Measurements from ENCODE around the gene APLP1. TPM values are rescaled to one million over a fixed set of nuclear protein-coding genes. Genes with fewer than 3 reads are reported as not detected.

Gene APLP1
- total RNA-seq, 2 donors from 2014 or later = 1.9 TPM

DNA sequence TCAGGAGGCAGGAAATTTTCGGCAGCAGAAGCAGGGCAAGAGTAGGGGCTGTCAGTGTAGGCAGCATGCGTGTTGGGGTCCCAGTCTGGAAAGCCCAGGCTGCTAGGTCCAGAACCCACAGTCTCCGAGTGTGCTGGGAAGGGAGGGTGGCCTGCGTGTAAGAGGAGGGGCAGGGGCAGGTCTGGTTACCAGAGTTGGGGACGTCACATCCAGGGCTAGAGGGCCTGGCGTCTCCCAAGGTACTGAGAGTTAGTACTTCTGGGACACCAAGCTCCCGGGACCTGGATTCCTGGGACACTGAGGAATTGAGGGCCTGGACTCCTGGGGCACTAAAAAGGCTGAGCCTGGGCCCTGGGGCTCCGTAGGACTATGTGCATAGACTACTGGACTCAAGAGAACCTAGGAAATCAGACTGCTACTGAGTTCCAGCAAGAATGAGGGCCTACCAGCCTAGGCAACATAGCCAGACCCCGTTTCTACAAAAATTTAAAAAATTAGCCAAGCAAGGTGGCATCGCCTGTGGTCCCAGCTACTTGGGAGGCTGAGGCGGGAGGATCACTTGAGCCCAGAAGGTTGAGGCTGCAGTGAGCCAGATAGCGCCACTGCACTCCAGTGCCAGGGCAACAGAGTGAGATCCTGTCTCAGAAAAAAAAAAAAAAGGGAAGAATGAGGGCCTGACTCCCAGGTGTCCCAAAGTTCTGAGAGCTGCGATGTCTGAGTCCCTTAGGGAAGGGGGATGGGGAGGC is 29.5 kb downstream of the APLP1 start:
- ATAC-seq (no peak), DNase-seq (ENCODE audit: low spot score) (peak; percentile 56)
- H3K27me3 Mint-ChIP-seq = no peaks in the 10 kb centered on the region
- H3K4me3 Mint-ChIP-seq = peak overlapping the region; percentile 94
- H3K27ac Mint-ChIP-seq = peak overlapping the region; percentile 86 to 100
- no peaks in the 10 kb centered on the region for H3K9me3 Mint-ChIP-seq
- H3K36me3 Mint-ChIP-seq = peaks cover 6% of the 10 kb centered on the region
- peaks cover 22 to 27% of the 10 kb centered on the region in 2 donors for H3K4me1 Mint-ChIP-seq (ENCODE audit: low read depth in 2 of 2)

DNA sequence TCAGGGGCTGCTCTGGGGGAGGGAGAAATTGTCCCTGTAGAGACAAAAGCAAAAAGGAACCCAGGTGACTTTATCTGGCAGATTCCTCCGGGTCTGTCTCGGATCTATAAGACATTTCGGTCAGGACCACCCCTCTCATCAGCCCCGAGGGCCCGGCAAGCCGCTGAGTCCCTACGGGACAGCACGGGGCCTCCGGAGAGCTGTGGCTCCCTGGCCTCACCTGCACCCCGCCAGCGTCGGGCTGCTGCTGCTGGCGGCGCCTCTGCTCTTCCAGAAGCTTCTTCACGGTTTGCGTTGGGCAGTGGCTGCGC is 30.1 kb downstream of the APLP1 start:
- Mint-ChIP-seq H3K27me3 (no peaks in the 10 kb centered on the region), H3K4me1 (ENCODE audit: low read depth in 2 of 2) (peaks cover 28 to 33% of the 10 kb centered on the region in 2 donors), H3K4me3 (peak overlapping the region; percentile 94), H3K36me3 (peaks cover 6% of the 10 kb centered on the region), H3K27ac (peak overlapping the region; percentile 86 to 100), H3K9me3 (no peaks in the 10 kb centered on the region)
- ATAC-seq = no peak
- peak; percentile 62 for DNase-seq (ENCODE audit: low spot score)

DNA sequence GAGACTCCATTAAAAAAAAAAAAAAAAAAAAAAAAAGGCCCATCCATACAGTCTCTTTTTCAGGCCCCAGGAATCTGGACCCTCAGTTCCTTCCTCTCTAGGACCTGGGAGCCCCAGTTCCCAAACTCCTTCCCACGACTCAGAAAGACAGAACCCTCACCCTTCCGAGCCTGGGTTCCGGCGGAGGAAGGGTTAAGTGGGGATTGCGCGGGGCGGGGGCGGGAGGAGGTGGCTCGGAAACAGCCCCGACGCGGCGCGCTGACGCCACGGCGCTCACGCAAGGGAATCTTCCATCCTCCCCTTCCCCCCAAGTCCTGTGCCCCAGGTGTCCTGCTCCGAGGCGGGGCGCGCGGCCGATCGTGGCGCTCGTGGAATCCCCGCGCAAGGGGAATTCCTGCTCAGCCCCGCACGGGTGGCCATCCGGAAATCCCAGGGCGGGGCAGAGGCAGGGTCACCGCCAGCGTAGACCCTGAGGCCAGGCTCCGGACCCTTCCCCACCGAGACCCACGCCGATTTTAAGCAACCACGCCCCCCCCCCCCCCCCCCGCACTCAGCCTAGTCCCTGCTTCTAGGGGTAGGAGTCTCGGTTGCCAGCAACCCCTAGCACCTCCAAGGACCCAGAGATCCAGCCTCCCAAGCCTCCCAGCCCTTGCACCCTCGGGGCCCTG is 31.3 kb downstream of the APLP1 start:
- Mint-ChIP-seq H3K27ac (peak overlapping the region; percentile 86 to 100), H3K27me3 (no peaks in the 10 kb centered on the region), H3K9me3 (no peaks in the 10 kb centered on the region), H3K36me3 (peaks cover 6% of the 10 kb centered on the region), H3K4me1 (ENCODE audit: low read depth in 2 of 2) (peaks cover 40 to 44% of the 10 kb centered on the region in 2 donors), H3K4me3 (peak overlapping the region; percentile 94)
- ATAC-seq (peak; percentile 70 to 77), DNase-seq (ENCODE audit: low spot score) (peak; percentile 91)

DNA sequence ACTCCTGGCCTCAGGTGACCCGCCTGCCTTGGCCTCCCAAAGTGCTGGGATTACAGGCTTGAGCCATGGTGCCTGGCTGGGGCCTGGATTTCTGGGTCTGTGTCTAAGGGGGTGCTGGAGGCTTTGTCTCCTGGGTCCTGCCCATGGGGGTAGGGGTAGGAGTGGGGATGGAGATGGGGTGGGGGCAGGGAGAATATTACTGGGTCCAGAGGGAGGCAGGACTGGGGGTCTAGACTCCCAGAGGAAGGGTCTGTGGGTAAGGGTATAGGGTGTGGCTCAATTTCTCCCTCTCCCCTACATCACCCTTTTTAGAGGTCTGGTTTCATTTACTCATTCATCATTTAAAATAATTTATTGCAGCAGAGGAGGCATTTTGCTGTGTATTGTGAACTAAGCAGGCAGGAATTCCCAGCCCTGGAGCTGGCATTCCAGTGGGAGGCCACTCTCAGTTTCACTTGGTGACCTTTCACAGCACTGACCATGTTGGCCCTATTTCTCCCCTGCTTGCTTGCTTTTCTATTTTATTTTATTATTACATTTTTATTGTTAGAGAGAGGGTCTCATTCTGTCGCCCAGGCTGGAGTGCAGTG is 32.8 kb downstream of the APLP1 start:
- Mint-ChIP-seq H3K36me3 (no peaks in the 10 kb centered on the region), H3K4me1 (ENCODE audit: low read depth in 2 of 2) (peaks cover 45 to 47% of the 10 kb centered on the region in 2 donors), H3K4me3 (peak overlapping the region; percentile 94), H3K27ac (peak overlapping the region; percentile 86 to 100), H3K9me3 (no peaks in the 10 kb centered on the region), H3K27me3 (no peaks in the 10 kb centered on the region)
- no peak for DNase-seq (ENCODE audit: low spot score)
- no peak for ATAC-seq

DNA sequence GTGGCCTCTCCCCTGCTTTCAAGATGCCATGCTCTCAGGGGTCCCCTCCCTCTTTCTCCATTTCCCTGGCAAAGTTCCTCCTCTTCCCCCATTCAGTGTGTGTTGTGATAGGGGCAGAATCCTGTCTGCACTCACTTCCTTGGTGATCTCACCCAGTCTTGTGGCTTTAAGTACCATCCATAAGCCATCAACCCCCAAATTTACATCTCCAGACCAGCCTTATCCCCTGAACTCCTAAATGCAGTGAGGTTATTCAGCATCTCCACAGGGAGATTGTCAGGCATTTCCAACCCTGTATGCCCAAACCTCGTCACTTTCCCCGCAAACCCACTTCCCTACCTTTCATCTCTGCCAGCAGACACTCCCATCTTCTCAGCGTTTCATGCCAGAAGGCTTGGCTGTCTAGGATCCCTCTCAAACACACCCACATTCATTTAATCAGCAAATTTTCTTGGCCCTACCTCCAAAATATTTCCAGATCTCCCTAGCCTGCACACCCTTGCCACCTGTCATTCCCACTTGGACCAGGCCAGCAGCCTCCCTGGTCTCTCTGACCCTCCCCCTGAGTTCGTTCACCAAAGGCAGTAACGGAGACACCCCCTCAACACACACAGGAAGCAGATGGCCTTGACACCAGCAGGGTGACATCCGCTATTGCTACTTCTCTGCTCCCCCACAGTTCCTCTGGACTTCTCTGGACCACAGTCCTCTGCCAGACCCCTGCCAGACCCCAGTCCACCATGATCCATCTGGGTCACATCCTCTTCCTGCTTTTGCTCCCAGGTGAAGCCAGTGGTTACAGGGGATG is 33.7 kb downstream of the APLP1 start, which contains the start of gene HCST:
Gene HCST, plus strand, starts transcription at position 676 of the 808 bp plus-strand sequence. Its CDS starts 65 bp downstream, at position 741.
- ATAC-seq = peak; percentile 33 to 39
- H3K4me1 Mint-ChIP-seq (ENCODE audit: low read depth in 2 of 2) = peaks cover 48 to 52% of the 10 kb centered on the region in 2 donors
- no peaks in the 10 kb centered on the region for H3K27me3 Mint-ChIP-seq
- DNase-seq (ENCODE audit: low spot score) = peak; percentile 77
- H3K27ac Mint-ChIP-seq = peak within 1 kb of the TSS; percentile 86 to 100
- no peaks in the 10 kb centered on the region for H3K36me3 Mint-ChIP-seq
- H3K9me3 Mint-ChIP-seq = no peaks in the 10 kb centered on the region
- peak within 1 kb of the TSS; percentile 94 for H3K4me3 Mint-ChIP-seq

DNA sequence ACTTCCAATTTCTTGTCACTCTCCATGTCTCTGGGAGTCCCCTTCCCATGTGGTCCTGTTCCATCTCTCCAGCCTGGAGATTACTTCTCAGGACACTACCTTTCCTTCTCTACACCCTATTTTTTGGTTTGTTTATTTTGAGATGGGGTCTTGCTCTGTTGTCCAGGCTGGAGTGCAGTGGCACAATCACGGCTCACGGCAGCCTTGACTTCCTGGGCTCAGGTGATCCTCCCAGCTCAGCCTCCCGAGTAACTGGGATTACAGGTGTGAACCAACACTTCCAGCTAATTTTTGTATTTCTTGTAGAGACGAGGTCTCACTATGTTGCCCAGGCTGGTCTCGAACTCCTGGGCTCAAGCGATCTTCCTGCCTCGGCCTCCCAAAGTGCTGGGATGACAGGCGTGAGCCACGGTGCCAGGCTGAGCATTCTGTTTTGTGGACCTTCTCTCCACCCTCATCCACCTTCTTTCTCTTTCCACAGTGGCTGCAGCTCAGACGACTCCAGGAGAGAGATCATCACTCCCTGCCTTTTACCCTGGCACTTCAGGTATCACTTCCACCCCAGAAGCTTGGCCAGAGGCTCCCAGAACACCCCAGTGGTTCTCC is 34.6 kb downstream of the APLP1 start:
- Mint-ChIP-seq H3K4me3 (peak overlapping the region; percentile 94), H3K27ac (peak overlapping the region; percentile 86 to 100), H3K4me1 (ENCODE audit: low read depth in 2 of 2) (peaks cover 51 to 55% of the 10 kb centered on the region in 2 donors), H3K36me3 (no peaks in the 10 kb centered on the region), H3K27me3 (no peaks in the 10 kb centered on the region), H3K9me3 (no peaks in the 10 kb centered on the region)
- DNase-seq (ENCODE audit: low spot score) (no peak), ATAC-seq (no peak)

DNA sequence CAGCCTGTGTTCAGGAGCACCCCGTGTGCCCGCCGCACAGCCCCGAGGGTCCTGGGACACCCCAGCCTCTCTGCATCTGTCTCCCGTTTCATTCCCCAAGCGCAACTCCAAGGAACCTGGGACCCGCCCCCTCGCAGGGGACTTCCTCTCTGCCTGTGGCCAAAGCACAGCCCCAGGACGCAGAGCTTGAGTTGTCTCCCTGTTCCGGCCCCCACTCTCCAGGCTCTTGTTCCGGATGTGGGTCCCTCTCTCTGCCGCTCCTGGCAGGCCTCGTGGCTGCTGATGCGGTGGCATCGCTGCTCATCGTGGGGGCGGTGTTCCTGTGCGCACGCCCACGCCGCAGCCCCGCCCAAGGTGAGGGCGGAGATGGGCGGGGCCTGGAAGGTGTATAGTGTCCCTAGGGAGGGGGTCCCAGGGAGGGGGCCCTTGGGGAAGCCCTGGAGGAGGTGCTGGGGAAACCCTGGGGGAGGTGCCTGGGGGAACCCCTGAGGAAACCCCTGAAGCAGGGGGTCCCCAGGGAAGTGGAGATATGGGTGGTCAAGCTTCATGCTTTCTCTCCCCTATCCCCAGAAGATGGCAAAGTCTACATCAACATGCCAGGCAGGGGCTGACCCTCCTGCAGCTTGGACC is 35.3 kb downstream of the APLP1 start:
- Mint-ChIP-seq H3K27ac (peak overlapping the region; percentile 86 to 100), H3K36me3 (no peaks in the 10 kb centered on the region), H3K4me1 (ENCODE audit: low read depth in 2 of 2) (peaks cover 50 to 57% of the 10 kb centered on the region in 2 donors)

DNA sequence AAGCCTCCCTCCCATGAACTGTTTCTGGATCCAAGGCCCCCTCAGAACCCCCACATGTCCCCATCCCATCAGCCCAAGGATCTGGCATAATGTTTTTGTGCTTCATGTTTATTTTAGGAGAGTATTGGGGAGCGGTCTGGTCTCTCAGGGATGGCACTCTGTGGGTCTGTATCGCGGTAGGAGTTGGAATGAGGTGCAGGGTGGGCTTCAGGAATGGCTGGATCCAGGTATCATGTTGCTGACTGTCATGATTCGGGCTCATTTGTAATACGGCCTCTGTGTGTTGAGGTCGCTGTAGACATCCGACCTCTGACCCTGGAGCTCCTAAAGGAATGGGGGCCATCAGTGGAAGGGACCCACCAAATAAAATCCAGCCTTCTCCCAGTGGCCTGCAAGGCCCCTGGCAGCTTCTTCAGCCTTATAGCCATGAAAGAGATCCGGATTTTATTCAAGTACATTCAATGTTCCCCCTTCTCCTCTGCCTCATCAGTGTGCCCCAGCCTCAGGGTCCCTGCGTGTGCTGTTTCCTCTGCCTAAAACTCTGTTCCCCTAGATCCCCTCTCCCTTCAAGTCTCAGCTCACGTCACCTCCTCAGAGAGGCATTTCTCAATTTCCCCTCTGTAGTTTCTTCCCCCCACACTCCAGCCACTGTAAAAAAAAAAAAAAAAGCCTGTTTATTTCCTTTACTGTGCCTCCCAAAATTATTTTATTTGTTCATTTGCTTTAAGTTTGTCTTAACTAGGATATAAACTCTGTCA is 36.1 kb downstream of the APLP1 start:
- no peaks in the 10 kb centered on the region for H3K36me3 Mint-ChIP-seq
- H3K4me1 Mint-ChIP-seq (ENCODE audit: low read depth in 2 of 2) = peaks cover 56 to 63% of the 10 kb centered on the region in 2 donors
- peak overlapping the region; percentile 94 for H3K4me3 Mint-ChIP-seq
- DNase-seq (ENCODE audit: low spot score) (no peak), ATAC-seq (no peak)
- H3K9me3 Mint-ChIP-seq = no peaks in the 10 kb centered on the region
- H3K27ac Mint-ChIP-seq = peak overlapping the region; percentile 86 to 100
- H3K27me3 Mint-ChIP-seq = no peaks in the 10 kb centered on the region

More for the DNA sequence above, 35.3 kb downstream of the APLP1 start:
- ATAC-seq (peak; percentile 78 to 80), DNase-seq (ENCODE audit: low spot score) (peak; percentile 97)
- Mint-ChIP-seq H3K4me3 (peak overlapping the region; percentile 94), H3K9me3 (no peaks in the 10 kb centered on the region), H3K27me3 (no peaks in the 10 kb centered on the region)

DNA sequence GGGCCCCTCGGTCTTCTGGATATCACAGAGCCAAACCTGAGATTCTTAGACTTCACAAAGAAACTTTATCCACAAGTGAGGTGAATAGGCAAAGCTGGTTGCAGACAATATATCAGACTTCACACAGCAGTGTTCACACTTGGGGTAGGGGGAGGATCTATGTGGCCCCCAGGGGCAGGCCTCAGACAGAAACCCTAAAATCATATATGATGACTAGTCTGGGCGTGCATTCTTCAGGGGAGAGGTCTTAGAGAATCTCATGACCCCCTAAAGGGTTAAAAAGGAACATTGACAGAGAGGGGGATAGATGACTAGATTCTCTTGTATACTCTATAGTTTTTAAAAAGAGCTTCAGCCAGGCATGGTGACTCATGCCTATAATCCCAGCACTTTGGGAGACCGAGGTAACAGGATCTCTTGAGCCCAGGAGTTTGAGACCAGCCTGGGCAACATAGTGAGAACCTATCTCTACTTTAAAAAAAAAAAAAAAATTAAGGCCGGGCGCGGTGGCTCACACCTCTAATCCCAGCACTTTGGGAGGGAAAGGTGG is 36.9 kb downstream of the APLP1 start:
- H3K36me3 Mint-ChIP-seq = no peaks in the 10 kb centered on the region
- DNase-seq (ENCODE audit: low spot score) = no peak
- peaks cover 60 to 65% of the 10 kb centered on the region in 2 donors for H3K4me1 Mint-ChIP-seq (ENCODE audit: low read depth in 2 of 2)
- no peaks in the 10 kb centered on the region for H3K9me3 Mint-ChIP-seq
- ATAC-seq = no peak
- H3K27ac Mint-ChIP-seq = peak overlapping the region; percentile 86 to 100
- peak overlapping the region; percentile 94 for H3K4me3 Mint-ChIP-seq
- no peaks in the 10 kb centered on the region for H3K27me3 Mint-ChIP-seq

DNA sequence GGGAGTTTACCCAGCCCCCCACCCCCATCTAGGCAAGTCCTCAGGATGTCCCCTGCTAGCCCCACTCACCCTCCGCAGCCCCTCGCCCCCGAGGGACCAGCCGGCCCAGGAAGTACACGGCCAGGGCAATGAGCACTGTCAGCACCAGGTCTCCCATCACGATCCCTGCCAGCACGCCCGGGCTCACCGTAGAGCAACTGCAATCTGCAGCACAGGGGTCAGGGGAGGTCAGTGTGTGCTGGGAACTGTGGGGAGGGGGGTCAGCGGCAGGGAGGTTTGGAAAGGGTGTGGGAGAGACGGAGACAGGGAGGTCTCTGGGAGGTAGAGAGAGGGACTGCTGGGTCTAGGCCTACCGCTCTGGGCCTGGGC is 39.0 kb downstream of the APLP1 start:
- H3K4me1 Mint-ChIP-seq (ENCODE audit: low read depth in 2 of 2) = peaks cover 52 to 55% of the 10 kb centered on the region in 2 donors
- no peaks in the 10 kb centered on the region for H3K36me3 Mint-ChIP-seq
- peak overlapping the region; percentile 94 for H3K4me3 Mint-ChIP-seq
- no peak for ATAC-seq
- no peak for DNase-seq (ENCODE audit: low spot score)
- H3K27me3 Mint-ChIP-seq = no peaks in the 10 kb centered on the region
- peak overlapping the region; percentile 86 to 96 for H3K27ac Mint-ChIP-seq
- H3K9me3 Mint-ChIP-seq = no peaks in the 10 kb centered on the region

DNA sequence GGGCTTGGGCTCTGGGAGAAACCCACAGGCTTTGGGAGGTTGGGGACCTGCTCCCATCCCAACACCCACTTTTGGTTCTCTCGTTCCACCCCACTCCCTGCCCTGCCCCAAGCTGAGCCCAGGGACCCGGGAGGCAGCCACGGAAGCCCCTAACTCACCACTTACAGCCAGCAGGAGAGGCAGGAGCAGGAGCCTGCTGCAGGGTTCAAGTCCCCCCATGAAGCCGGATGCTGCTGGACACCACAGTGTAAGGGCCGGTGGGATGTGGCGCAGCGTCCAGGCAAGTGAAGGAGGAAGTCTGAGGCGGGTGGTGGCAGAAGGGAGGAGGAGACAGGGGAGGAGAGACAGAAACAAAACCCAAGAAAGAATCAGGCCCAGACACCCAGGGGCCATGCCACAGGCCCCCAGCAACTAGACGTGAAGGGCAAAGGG is 39.7 kb downstream of the APLP1 start, which contains the start of gene TYROBP:
Gene TYROBP, minus strand, starts transcription at position 286 of the 432 bp plus-strand sequence. Its CDS starts 67 bp downstream, at position 219.
- Mint-ChIP-seq H3K36me3 (no peaks in the 10 kb centered on the region), H3K9me3 (no peaks in the 10 kb centered on the region), H3K4me3 (peak within 1 kb of the TSS; percentile 94), H3K27me3 (no peaks in the 10 kb centered on the region), H3K27ac (peak within 1 kb of the TSS; percentile 86 to 96), H3K4me1 (ENCODE audit: low read depth in 2 of 2) (peaks cover 48 to 50% of the 10 kb centered on the region in 2 donors)
- ATAC-seq (peak; percentile 32 to 58), DNase-seq (ENCODE audit: low spot score) (peak; percentile 72)
